Measurements from ENCODE around the gene CITED1.

The CITED1 gene

GRCh38 chrX:72312311-72312940 is 6.7 kb upstream of the CITED1 start:
- intact Hi-C loops (cut with DNase I): no loop called here
- DNase-seq: peak in 1 of 42 donors; percentile 12

- DNase-seq: peak in 1 of 42 donors; percentile 26
- intact Hi-C loops (cut with DNase I): no loop called here
Measured at GRCh38 chrX:72309297-72310071, 3.8 kb upstream of the CITED1 start.

- intact Hi-C loops (cut with DNase I): no loop called here
Measured at GRCh38 chrX:72308566-72309296, 3.0 kb upstream of the CITED1 start.

GRCh38 chrX:72308209-72308565 is 2.5 kb upstream of the CITED1 start:
- DNase-seq: no peak
- intact Hi-C loops (cut with DNase I): no loop called here

More at GRCh38 chrX:72308566-72309296, 3.0 kb upstream of the CITED1 start:
- DNase-seq: peak in 41 of 42 donors; percentile 29 to 79 (median 59)

GRCh38 chrX:72307646-72308051 is 1.9 kb upstream of the CITED1 start:
- peak in 1 of 42 donors; percentile 19 for DNase-seq
- intact Hi-C loops (cut with DNase I): no loop called here

- intact Hi-C loops (cut with DNase I): no loop called here
- DNase-seq: peak; percentile 25 to 79 (median 51)
Measured at GRCh38 chrX:72306851-72307645, 1.3 kb upstream of the CITED1 start.

GRCh38 chrX:72306085-72306801 is 529 bp upstream of the CITED1 start:
- peak in 1 of 42 donors; percentile 26 for DNase-seq
- intact Hi-C loops (cut with DNase I): no loop called here

GRCh38 chrX:72304877-72305276 is 837 bp downstream of the CITED1 start:
- intact Hi-C loops (cut with DNase I): no loop called here
- DNase-seq: peak in 4 of 42 donors; percentile 5 to 36 (median 32)

GRCh38 chrX:72301781-72302180 is 3.9 kb downstream of the CITED1 start:
- intact Hi-C loops (cut with DNase I): no loop called here
- peak in 1 of 42 donors; percentile 4 for DNase-seq

- DNase-seq: peak in 1 of 42 donors; percentile 3
- intact Hi-C loops (cut with DNase I): loop anchor here (10.0 kb wide), 1 partner anchor 55 kb away; no protein-coding TSS in a partner anchor
Measured at GRCh38 chrX:72299891-72300630, 5.7 kb downstream of the CITED1 start.

- intact Hi-C loops (cut with DNase I): loop anchor here (10.0 kb wide), 1 partner anchor 57 kb away; no protein-coding TSS in a partner anchor
- peak in 2 of 42 donors; percentile 6 to 11 for DNase-seq
Measured at GRCh38 chrX:72297953-72298730, 7.6 kb downstream of the CITED1 start.

GRCh38 chrX:72296991-72297390 is 8.7 kb downstream of the CITED1 start:
- no peak for DNase-seq
- intact Hi-C loops (cut with DNase I): loop anchor here (10.0 kb wide), 1 partner anchor 58 kb away; no protein-coding TSS in a partner anchor

GRCh38 chrX:72295745-72296144 is 10.0 kb downstream of the CITED1 start:
- intact Hi-C loops (cut with DNase I): loop anchor here (10.0 kb wide), 1 partner anchor 59 kb away; no protein-coding TSS in a partner anchor
- DNase-seq: peak in 1 of 42 donors; percentile 1

GRCh38 chrX:72294497-72294896 is 11.2 kb downstream of the CITED1 start:
- intact Hi-C loops (cut with DNase I): loop anchor here (10.0 kb wide), 1 partner anchor 60 kb away; no protein-coding TSS in a partner anchor
- no peak for DNase-seq

GRCh38 chrX:72282302-72282701 is 23.4 kb downstream of the CITED1 start:
- intact Hi-C loops (cut with DNase I): no loop called here
- peak in 1 of 42 donors; percentile 7 for DNase-seq

GRCh38 chrX:72280321-72280845 is 25.3 kb downstream of the CITED1 start:
- intact Hi-C loops (cut with DNase I): no loop called here
- peak in 39 of 42 donors; percentile 8 to 84 (median 51) for DNase-seq

Data from head of caudate nucleus (tissue), 42 donors.